Stimulated activated CD8-positive, alpha-beta memory T cell treated with anti-CD3 and anti-CD28 coated beads, Interleukin-15, amount 100 ng/mL, for 48 hours (primary cell): ENCODE results near the gene KIRREL1.
"Not testable (repeated sequence)": the region's sequence is repeated elsewhere in the genome, so short reads cannot be mapped to it uniquely, and the experiment has no call there.

Source experiments
- DNase-seq, 2 donors: peaks; one replicate each; pipeline ENCODE4 v3.0.0-alpha.2; 2020; ENCODE audit warnings: low read depth in 2 of 2

The KIRREL1 gene

GRCh38 chr1:158104891-158105290 lies 111.4 kb downstream of the KIRREL1 start:
- no peak for DNase-seq

GRCh38 chr1:158105352-158106095 lies 112.1 kb downstream of the KIRREL1 start:
- DNase-seq: no peak

GRCh38 chr1:158107916-158108315 lies 114.5 kb downstream of the KIRREL1 start:
- no peak for DNase-seq

GRCh38 chr1:158112994-158113758 lies 119.7 kb downstream of the KIRREL1 start:
- DNase-seq: peak; percentile 6 to 32

GRCh38 chr1:158113759-158114127 lies 120.3 kb downstream of the KIRREL1 start:
- DNase-seq: no peak

GRCh38 chr1:158115126-158115525 lies 121.7 kb downstream of the KIRREL1 start:
- no peak for DNase-seq

- DNase-seq: no peak
These were observed 123.1 kb downstream of the KIRREL1 start for GRCh38 chr1:158116311-158117167.

- DNase-seq: peak; percentile 19 to 29
These were observed 124.6 kb downstream of the KIRREL1 start for GRCh38 chr1:158117854-158118704.

GRCh38 chr1:158118713-158119402 lies 125.4 kb downstream of the KIRREL1 start:
- DNase-seq: no peak

- no peak for DNase-seq
These were observed 126.7 kb downstream of the KIRREL1 start for GRCh38 chr1:158119976-158120653.

- DNase-seq: no peak
These were observed 128.3 kb downstream of the KIRREL1 start for GRCh38 chr1:158121604-158122254.

- DNase-seq: no peak
These were observed 129.5 kb downstream of the KIRREL1 start for GRCh38 chr1:158122833-158123388.

GRCh38 chr1:158124034-158124433 lies 130.6 kb downstream of the KIRREL1 start:
- no peak for DNase-seq

GRCh38 chr1:158124999-158125398 lies 131.6 kb downstream of the KIRREL1 start:
- peak; percentile 30 to 51 for DNase-seq

- no peak for DNase-seq
These were observed 133.0 kb downstream of the KIRREL1 start for GRCh38 chr1:158126425-158126824.

- DNase-seq: not testable (repeated sequence)
These were observed 135.1 kb downstream of the KIRREL1 start for GRCh38 chr1:158128531-158128930.

- no peak for DNase-seq
These were observed 137.8 kb downstream of the KIRREL1 start for GRCh38 chr1:158131217-158131616.

GRCh38 chr1:158140764-158141192 lies 147.3 kb downstream of the KIRREL1 start:
- no peak for DNase-seq

GRCh38 chr1:158145173-158145719 lies 151.8 kb downstream of the KIRREL1 start:
- DNase-seq: no peak
